Measurements from ENCODE around the gene DBN1.
"Not testable (repeated sequence)": the region's sequence is repeated elsewhere in the genome, so short reads cannot be mapped to it uniquely, and the experiment has no call there.

DBN1 gene

GRCh38 chr5:177486256-177486655 lies 12.8 kb upstream of the DBN1 start:
- no peak for TF ChIP-seq CTCF (IDR thresholded peaks at IDR 0.05; ENCODE audit: insufficient read depth, low read length, missing control alignments)
- POLR2A ChIA-PET: interaction anchor here (0.8 to 15.7 kb wide), 2 partner anchors 8 to 11 kb away, joined by 3 to 401 read pairs; partner anchors contain the start of genes DBN1 and PDLIM7
- no peak for DNase-seq (ENCODE audit: low read depth, low spot score)
- H3K4me3 ChIP-seq (ENCODE audit: low read depth, low read length): no peak overlapping the region
- CTCF ChIA-PET: interaction anchor here (0.8 to 1.1 kb wide), 2 partner anchors 8 to 9 kb away, joined by 3 to 4 read pairs; no protein-coding TSS in a partner anchor

- DNase-seq (ENCODE audit: low read depth, low spot score); H3K4me3 ChIP-seq (ENCODE audit: low read depth, low read length): not testable (repeated sequence)
- ChIA-PET CTCF (interaction anchor here (1.1 to 1.4 kb wide), 3 partner anchors 9 to 16 kb away, joined by 3 to 4 read pairs (median 3); partner anchors contain the start of gene PDLIM7), POLR2A (interaction anchor here (15.8 kb wide), 1 partner anchor 8 kb away, joined by 401 read pairs; the partner anchor contains the start of gene PDLIM7)
These were observed 12.3 kb upstream of the DBN1 start for GRCh38 chr5:177485753-177486152.

- POLR2A ChIA-PET: interaction anchor here (0.7 to 15.8 kb wide), 3 partner anchors 9 to 40 kb away, joined by 3 to 401 read pairs (median 3); partner anchors contain the start of gene PDLIM7
- H3K4me3 ChIP-seq (ENCODE audit: low read depth, low read length): no peak overlapping the region
- no peak for TF ChIP-seq CTCF (IDR thresholded peaks at IDR 0.05; ENCODE audit: insufficient read depth, low read length, missing control alignments)
- DNase-seq (ENCODE audit: low read depth, low spot score): no peak
- CTCF ChIA-PET: interaction anchor here (1.1 to 1.4 kb wide), 3 partner anchors 9 to 16 kb away, joined by 3 to 4 read pairs (median 3); partner anchors contain the start of gene PDLIM7
These were observed 11.6 kb upstream of the DBN1 start for GRCh38 chr5:177484902-177485549.

GRCh38 chr5:177483994-177484901 lies 10.8 kb upstream of the DBN1 start:
- ChIA-PET CTCF (interaction anchor here (1.4 to 16.8 kb wide), 3 partner anchors 11 to 17 kb away, joined by 3 to 261 read pairs (median 3); partner anchors contain the start of gene PDLIM7), POLR2A (interaction anchor here (0.7 to 15.8 kb wide), 3 partner anchors 10 to 41 kb away, joined by 3 to 401 read pairs (median 3); partner anchors contain the start of gene PDLIM7)
- no peak overlapping the region for H3K4me3 ChIP-seq (ENCODE audit: low read depth, low read length)
- no peak for DNase-seq (ENCODE audit: low read depth, low spot score)
- TF ChIP-seq CTCF (IDR thresholded peaks at IDR 0.05; ENCODE audit: insufficient read depth, low read length, missing control alignments): no peak

GRCh38 chr5:177483042-177483441 lies 9.6 kb upstream of the DBN1 start:
- H3K4me3 ChIP-seq (ENCODE audit: low read depth, low read length): no peak overlapping the region
- ChIA-PET CTCF (interaction anchor here (16.8 kb wide), 1 partner anchor 13 kb away, joined by 261 read pairs; the partner anchor contains the start of gene PDLIM7), POLR2A (interaction anchor here (15.8 kb wide), 1 partner anchor 11 kb away, joined by 401 read pairs; the partner anchor contains the start of gene PDLIM7)
- TF ChIP-seq CTCF (IDR thresholded peaks at IDR 0.05; ENCODE audit: insufficient read depth, low read length, missing control alignments): no peak
- DNase-seq (ENCODE audit: low read depth, low spot score): no peak

- no peak for DNase-seq (ENCODE audit: low read depth, low spot score)
- TF ChIP-seq CTCF (IDR thresholded peaks at IDR 0.05; ENCODE audit: insufficient read depth, low read length, missing control alignments): no peak
- CTCF ChIA-PET: interaction anchor here (0.8 to 16.8 kb wide), 2 partner anchors 11 to 13 kb away, joined by 4 to 261 read pairs; partner anchors contain the start of gene PDLIM7
- POLR2A ChIA-PET: interaction anchor here (15.8 kb wide), 1 partner anchor 11 kb away, joined by 401 read pairs; the partner anchor contains the start of gene PDLIM7
- no peak overlapping the region for H3K4me3 ChIP-seq (ENCODE audit: low read depth, low read length)
These were observed 8.9 kb upstream of the DBN1 start for GRCh38 chr5:177482359-177482795.

Data from AG04449 (cell line).